Measurements from ENCODE around the gene GLCCI1.

- no peak for TF ChIP-seq EZH2phosphoT487 (IDR thresholded peaks at IDR 0.05; ENCODE audit: low read depth)
- TF ChIP-seq CTCF (IDR thresholded peaks at IDR 0.05; ENCODE audit: low read depth, low read length): no peak
These were observed 147.2 kb downstream of the GLCCI1 start for GRCh38 chr7:8115547-8116402.
